RWPE1 (cell line): ENCODE data around the gene MARK4.

ENCODE experiments used
- CTCF ChIA-PET: fragments of 350-600 bp; sonication (Branson Sonifier 250); formaldehyde crosslinking; extraction: SDS; loops from one replicate; lab custom pipeline; 2021; lab: Yijun Ruan, JAX
- POLR2A ChIA-PET: fragments of 400-600 bp; formaldehyde crosslinking; extraction: SDS; loops from one replicate; lab custom pipeline; 2020; ENCODE audit warnings: antibody characterized with exemption; ENCODE audit not compliant: low non-redundant PET; lab: Yijun Ruan, JAX
- DNase-seq: peaks from one replicate; pipeline ENCODE4 v3.0.0; 2012; ENCODE audit warnings: low spot score
- H3K27ac ChIP-seq: fragments of 450-650 bp; 2 replicates; pipeline ENCODE4 v1.5.1; 2017
- CTCF ChIP-seq: fragments of 450-650 bp; conservative IDR thresholded peaks from 2 replicates; pipeline ENCODE4 v1.5.1; 2017; ENCODE audit warnings: low read depth, mild to moderate bottlenecking

MARK4 gene

GRCh38 chr19:45345506-45345860 is 94.4 kb downstream of the MARK4 start:
- ChIA-PET POLR2A (no interaction called here), CTCF (interaction anchor here (1.1 kb wide), 1 partner anchor 140 kb away, joined by 3 read pairs; no protein-coding TSS in a partner anchor)
- H3K27ac ChIP-seq, result peak overlapping the region; percentile 54
- DNase-seq, result no peak
- no peak for TF ChIP-seq CTCF

GRCh38 chr19:45346449-45346848 is 95.4 kb downstream of the MARK4 start:
- DNase-seq, result no peak
- CTCF ChIA-PET, result interaction anchor here (0.6 to 1.1 kb wide), 2 partner anchors 108 to 139 kb away, joined by 3 to 4 read pairs; no protein-coding TSS in a partner anchor
- no peak for TF ChIP-seq CTCF
- POLR2A ChIA-PET, result no interaction called here
- no peak overlapping the region for H3K27ac ChIP-seq

DNA sequence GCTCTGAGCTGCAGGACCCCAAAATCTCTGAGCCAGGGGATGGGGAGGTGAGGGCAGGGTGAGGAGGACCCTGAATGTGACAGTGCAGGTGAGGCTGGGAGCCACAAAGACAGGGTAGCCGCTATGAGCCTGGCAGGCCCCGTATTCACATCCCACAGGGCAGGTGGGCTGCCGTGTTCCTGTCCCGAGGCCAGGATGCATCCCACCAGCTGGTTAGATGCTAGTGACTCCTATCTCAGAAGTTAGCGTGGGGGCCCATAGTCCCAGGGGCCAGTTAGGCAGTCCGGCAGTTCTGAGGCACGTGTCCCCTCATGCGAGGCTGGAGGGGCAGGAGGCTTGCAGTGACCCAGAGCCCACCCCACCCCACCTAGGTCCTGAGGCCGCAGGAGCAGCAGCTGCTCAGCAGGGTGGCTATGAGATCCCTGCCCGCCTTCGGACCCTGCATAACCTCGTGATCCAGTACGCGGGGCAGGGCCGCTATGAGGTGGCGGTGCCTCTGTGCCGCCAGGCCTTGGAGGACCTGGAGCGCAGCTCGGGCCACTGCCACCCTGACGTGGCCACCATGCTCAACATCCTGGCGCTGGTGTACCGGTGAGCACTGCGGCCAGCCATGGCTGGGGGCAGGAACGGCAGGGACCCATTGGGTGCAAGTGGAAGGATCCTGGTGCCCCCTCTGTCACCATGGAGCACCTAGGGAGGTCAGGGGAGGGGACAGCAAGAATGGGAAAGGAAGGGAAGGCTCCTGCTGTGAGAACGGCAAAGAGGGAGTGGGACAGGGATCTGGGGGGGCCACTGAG is 96.7 kb downstream of the MARK4 start:
- peak overlapping the region; percentile 35 for H3K27ac ChIP-seq
- ChIA-PET CTCF (no interaction called here), POLR2A (no interaction called here)
- DNase-seq, result no peak
- TF ChIP-seq CTCF, result no peak

GRCh38 chr19:45348367-45349125 is 97.5 kb downstream of the MARK4 start:
- ChIA-PET POLR2A (no interaction called here), CTCF (no interaction called here)
- no peak for DNase-seq

GRCh38 chr19:45349126-45349415 is 98.0 kb downstream of the MARK4 start:
- POLR2A ChIA-PET, result no interaction called here
- no peak for DNase-seq

More at GRCh38 chr19:45348367-45349125, 97.5 kb downstream of the MARK4 start:
- no peak for TF ChIP-seq CTCF
- peak overlapping the region; percentile 35 for H3K27ac ChIP-seq

More at GRCh38 chr19:45349126-45349415, 98.0 kb downstream of the MARK4 start:
- H3K27ac ChIP-seq, result no peak overlapping the region
- CTCF ChIA-PET, result no interaction called here
- no peak for TF ChIP-seq CTCF
